ENCODE results near the gene AUNIP.

AUNIP gene

GRCh38 chr1:25806418-25806817, 52.8 kb downstream of the AUNIP start:
- DNase-seq = no peak

GRCh38 chr1:25805863-25806225, 53.4 kb downstream of the AUNIP start:
- DNase-seq = no peak

DNA sequence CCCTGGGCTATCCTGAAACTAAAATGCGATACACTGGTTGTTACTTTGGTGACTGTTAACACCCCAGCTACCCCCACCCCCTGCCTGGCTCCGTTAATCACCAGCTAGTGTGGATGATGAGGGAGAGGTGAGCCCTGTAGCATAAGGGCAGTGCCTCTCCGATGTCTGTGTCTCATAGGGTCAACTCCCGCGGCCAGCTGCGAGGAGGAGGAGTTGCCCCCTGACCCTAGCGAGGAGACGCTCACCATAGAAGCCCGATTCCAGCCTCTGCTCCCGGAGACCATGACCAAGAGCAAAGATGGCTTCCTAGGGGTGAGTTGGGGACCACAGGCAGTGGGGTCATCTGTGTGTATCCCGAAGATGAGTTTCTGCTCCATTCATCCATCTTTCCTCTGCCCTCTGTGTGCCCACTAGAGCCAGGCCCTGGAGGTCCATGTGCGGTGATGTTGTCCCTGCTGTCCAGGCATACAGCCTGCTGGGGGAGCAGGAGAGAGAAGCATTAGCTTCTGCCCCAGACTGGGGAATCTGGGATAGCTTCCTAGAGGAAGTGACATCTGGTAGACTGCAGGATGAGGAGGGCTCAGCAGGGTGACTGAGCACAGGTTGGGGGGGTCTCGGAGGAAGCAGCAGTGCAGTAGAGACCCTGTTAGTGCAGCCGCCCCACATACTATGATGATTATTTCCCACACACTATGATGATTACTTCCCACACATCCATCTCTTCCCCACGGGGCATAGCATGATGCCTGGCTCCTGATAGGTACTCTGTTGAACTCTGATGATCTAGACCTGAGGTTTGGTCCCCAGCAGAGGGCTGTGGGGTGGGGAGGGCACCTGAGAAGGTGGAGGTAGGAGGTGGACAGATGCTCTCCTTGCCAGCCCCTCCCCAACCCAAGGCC, 54.0 kb downstream of the AUNIP start:
- no peak for DNase-seq

- no peak for DNase-seq
These were observed 54.9 kb downstream of the AUNIP start for GRCh38 chr1:25804244-25804963.

DNA sequence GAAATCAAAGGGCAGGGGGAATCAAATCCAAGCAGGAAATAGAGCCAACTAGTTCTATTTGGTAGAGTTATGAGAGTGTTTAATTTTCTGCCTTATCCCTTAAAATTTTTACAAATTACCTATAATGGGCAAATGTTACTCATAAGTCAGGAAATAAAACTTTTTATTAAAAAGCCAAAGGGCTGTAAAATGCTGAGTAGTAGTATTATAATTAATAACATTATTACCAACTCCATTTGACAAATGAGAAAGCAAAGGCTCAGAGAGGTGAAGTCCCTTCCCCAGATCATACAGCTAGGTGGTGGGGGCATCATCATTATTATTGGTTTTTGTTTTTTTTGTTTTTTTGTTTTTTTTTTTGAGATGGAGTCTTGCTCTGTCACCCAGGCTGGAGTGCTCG, 55.9 kb downstream of the AUNIP start:
- DNase-seq = no peak

DNA sequence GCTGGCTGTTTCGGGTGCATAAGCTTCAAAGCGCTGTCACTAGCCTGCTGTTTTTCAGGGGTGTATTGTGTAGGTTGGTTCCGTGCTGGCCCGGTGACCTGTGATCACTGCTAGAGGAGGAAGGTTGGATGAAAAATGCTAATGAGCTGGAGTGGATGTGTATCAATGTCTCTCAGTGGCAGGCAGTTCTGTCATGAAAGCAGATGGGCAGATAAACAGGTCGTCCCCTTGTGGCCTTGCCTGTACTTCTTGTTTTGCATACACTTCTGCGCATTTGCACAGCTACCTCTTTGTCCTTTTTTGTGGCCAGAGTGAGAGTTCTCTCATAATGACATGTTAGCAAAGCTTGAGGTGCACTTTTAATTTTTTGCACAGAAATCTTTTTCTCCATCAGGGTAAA, 56.3 kb downstream of the AUNIP start:
- no peak for DNase-seq

GRCh38 chr1:25800703-25801377, 58.4 kb downstream of the AUNIP start:
- DNase-seq = no peak

- DNase-seq = no peak
These were observed 59.1 kb downstream of the AUNIP start, which contains the start of gene SELENON for GRCh38 chr1:25799935-25800702. TSS of gene SELENON (plus strand) at chr1:25800193. CDS start at chr1:25800231, 38 bp downstream.

DNA sequence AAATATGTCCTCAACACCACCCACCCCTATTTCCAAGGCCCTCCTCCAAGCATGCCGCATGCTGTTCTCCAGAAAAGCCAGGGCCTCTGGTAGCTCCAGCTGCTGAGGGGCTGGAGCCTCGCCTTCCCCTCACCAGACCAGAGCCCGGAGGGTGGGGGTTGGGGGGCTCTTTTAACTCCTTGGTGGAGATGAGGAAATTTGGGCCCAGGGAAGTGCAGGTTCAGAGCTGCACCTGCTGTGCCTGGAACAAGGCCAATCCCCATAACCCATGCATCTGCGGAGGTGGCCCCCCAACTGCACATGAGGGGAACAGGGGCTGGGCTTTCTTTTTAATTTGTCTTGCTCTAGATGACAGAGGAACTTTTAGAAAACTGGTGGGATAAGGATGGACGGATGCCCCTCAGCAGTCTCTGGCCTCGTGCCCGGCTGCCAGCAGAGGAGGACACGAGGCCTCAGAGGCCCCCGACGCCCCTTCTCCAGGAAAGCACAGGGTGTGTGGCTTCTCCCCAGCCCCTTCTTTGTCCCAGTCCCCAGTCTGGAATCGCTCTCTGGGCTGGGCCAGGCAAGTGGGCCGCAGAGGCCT, 59.8 kb downstream of the AUNIP start:
- no peak for DNase-seq

- no peak for DNase-seq
These were observed 60.4 kb downstream of the AUNIP start for GRCh38 chr1:25798666-25799351.

GRCh38 chr1:25797939-25798338, 61.3 kb downstream of the AUNIP start:
- DNase-seq = no peak

GRCh38 chr1:25796811-25797458, 62.3 kb downstream of the AUNIP start:
- peak; percentile 79 for DNase-seq

- DNase-seq = peak; percentile 28
These were observed 63.1 kb downstream of the AUNIP start for GRCh38 chr1:25795946-25796810.

GRCh38 chr1:25795211-25795610, 64.0 kb downstream of the AUNIP start:
- DNase-seq = no peak

DNA sequence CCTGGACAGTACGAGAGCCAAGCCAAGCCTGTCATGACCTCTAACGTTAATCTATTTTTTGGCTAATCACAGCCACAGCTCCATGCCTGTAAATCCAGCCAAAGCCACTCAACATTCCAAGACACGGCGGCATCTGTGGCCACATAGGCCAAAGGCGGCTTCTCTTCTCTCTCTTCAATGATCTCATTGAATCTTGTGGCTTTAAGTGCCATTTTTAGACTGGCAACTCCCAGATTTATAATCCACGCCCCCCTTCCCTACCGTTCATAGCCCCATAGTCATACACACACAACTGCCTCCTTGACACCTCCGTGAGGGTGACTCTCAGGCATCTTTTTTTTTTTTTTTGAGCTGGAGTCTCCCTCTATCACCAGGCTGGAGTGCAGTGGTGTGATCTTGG, 64.9 kb downstream of the AUNIP start:
- DNase-seq = no peak

- DNase-seq = no peak
These were observed 65.6 kb downstream of the AUNIP start for GRCh38 chr1:25793585-25794170.

- no peak for DNase-seq
These were observed 67.1 kb downstream of the AUNIP start for GRCh38 chr1:25792115-25792514.

GRCh38 chr1:25790472-25790871, 68.8 kb downstream of the AUNIP start:
- DNase-seq = no peak

DNA sequence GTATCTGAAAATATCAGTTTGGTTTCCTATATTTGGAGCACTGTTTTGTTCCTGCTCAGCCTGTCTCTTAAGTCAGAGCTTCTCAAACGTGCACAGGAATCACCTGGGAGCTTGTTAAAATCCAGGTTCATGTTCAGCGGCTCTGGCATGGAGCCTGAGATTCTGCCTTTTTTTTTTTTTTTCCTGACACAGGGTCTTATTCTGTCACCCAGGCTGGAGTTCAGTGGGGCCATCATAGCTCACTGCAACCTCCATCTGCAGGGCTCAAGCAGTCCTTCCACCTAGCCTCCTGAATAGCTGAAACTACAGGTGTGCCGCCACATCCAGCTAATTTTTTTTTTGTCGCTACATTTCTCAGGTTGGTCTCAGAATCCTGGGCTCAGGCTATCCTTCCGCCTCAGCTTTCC, 71.5 kb downstream of the AUNIP start:
- no peak for DNase-seq
